ENCODE results near the gene PKN3.
A peak's percentile ranks its signal among the peaks of the same experiment; 100 is the strongest.
"Not testable (repeated sequence)": the region's sequence is repeated elsewhere in the genome, so short reads cannot be mapped to it uniquely, and the experiment has no call there.

Gene PKN3

GRCh38 chr9:128702445-128702948 lies at the start of gene PKN3:
Gene PKN3, plus strand, starts transcription at chr9:128702503. Its CDS starts 413 bp downstream, at chr9:128702916.
- Histone ChIP-seq H3K27me3 (ENCODE audit: control insufficient read depth in 1 of 2, insufficient read depth in 2 of 2, low read length in 2 of 2) (no peaks in the 10 kb centered on the region), H3K9me3 (ENCODE audit: low read length) (no peaks in the 10 kb centered on the region), H3K27ac (ENCODE audit: low read depth, low read length) (peak within 1 kb of the TSS; percentile 10), H3K9ac (ENCODE audit: low read length) (no peak within 1 kb of the TSS), H3K36me3 (ENCODE audit: insufficient read depth, low read length) (no peaks in the 10 kb centered on the region), H3K4me3 (ENCODE audit: low read depth in 1 of 2, low read length in 2 of 2) (peak within 1 kb of the TSS; percentile 55 to 64), H3K4me1 (ENCODE audit: insufficient read depth, low read length) (no peaks in the 10 kb centered on the region)

- H3K9ac ChIP-seq (ENCODE audit: low read length), result no peak overlapping the region
- H3K36me3 ChIP-seq (ENCODE audit: insufficient read depth, low read length), result no peaks in the 10 kb centered on the region
- no peaks in the 10 kb centered on the region for H3K27me3 ChIP-seq (ENCODE audit: control insufficient read depth in 1 of 2, insufficient read depth in 2 of 2, low read length in 2 of 2)
- peaks cover 3% of the 10 kb centered on the region for H3K4me1 ChIP-seq (ENCODE audit: insufficient read depth, low read length)
- H3K9me3 ChIP-seq (ENCODE audit: low read length), result no peaks in the 10 kb centered on the region
- no peak overlapping the region for H3K4me3 ChIP-seq (ENCODE audit: low read depth in 1 of 2, low read length in 2 of 2)
- H3K27ac ChIP-seq (ENCODE audit: low read depth, low read length), result no peak overlapping the region
Measured at GRCh38 chr9:128653908-128654307, 48.4 kb upstream of the PKN3 start.

- Histone ChIP-seq H3K4me3 (ENCODE audit: low read depth in 1 of 2, low read length in 2 of 2) (no peak overlapping the region), H3K27ac (ENCODE audit: low read depth, low read length) (no peak overlapping the region), H3K9ac (ENCODE audit: low read length) (no peak overlapping the region), H3K9me3 (ENCODE audit: low read length) (no peaks in the 10 kb centered on the region), H3K4me1 (ENCODE audit: insufficient read depth, low read length) (peaks cover 3% of the 10 kb centered on the region), H3K27me3 (ENCODE audit: control insufficient read depth in 1 of 2, insufficient read depth in 2 of 2, low read length in 2 of 2) (no peaks in the 10 kb centered on the region), H3K36me3 (ENCODE audit: insufficient read depth, low read length) (no peaks in the 10 kb centered on the region)
Measured at GRCh38 chr9:128654481-128654880, 47.8 kb upstream of the PKN3 start.

- H3K4me1 ChIP-seq (ENCODE audit: insufficient read depth, low read length), result peaks cover 3% of the 10 kb centered on the region
- no peaks in the 10 kb centered on the region for H3K36me3 ChIP-seq (ENCODE audit: insufficient read depth, low read length)
- H3K27ac ChIP-seq (ENCODE audit: low read depth, low read length), result peak within 1 kb of the TSS; percentile 87
- no peaks in the 10 kb centered on the region for H3K27me3 ChIP-seq (ENCODE audit: control insufficient read depth in 1 of 2, insufficient read depth in 2 of 2, low read length in 2 of 2)
- no peaks in the 10 kb centered on the region for H3K9me3 ChIP-seq (ENCODE audit: low read length)
- H3K4me3 ChIP-seq (ENCODE audit: low read depth in 1 of 2, low read length in 2 of 2), result peak within 1 kb of the TSS; percentile 79 to 92
- peak within 1 kb of the TSS; percentile 81 for H3K9ac ChIP-seq (ENCODE audit: low read length)
Measured at GRCh38 chr9:128656416-128657343, 45.6 kb upstream of the PKN3 start, which contains the start of gene DYNC2I2. Gene DYNC2I2, minus strand, starts transcription at chr9:128656847. Its CDS starts 121 bp downstream, at chr9:128656726.

- Histone ChIP-seq H3K27me3 (ENCODE audit: control insufficient read depth in 1 of 2, insufficient read depth in 2 of 2, low read length in 2 of 2) (no peaks in the 10 kb centered on the region), H3K4me3 (ENCODE audit: low read depth in 1 of 2, low read length in 2 of 2) (peak overlapping the region in 1 of 2 donors; percentile 92), H3K36me3 (ENCODE audit: insufficient read depth, low read length) (no peaks in the 10 kb centered on the region), H3K9me3 (ENCODE audit: low read length) (no peaks in the 10 kb centered on the region), H3K4me1 (ENCODE audit: insufficient read depth, low read length) (peaks cover 3% of the 10 kb centered on the region), H3K27ac (ENCODE audit: low read depth, low read length) (peak overlapping the region; percentile 87), H3K9ac (ENCODE audit: low read length) (peak overlapping the region; percentile 81)
Measured at GRCh38 chr9:128657344-128657704, 45.0 kb upstream of the PKN3 start.

GRCh38 chr9:128657796-128658195 lies 44.5 kb upstream of the PKN3 start:
- H3K36me3 ChIP-seq (ENCODE audit: insufficient read depth, low read length), result no peaks in the 10 kb centered on the region
- no peak overlapping the region for H3K27ac ChIP-seq (ENCODE audit: low read depth, low read length)
- no peaks in the 10 kb centered on the region for H3K9me3 ChIP-seq (ENCODE audit: low read length)
- no peaks in the 10 kb centered on the region for H3K27me3 ChIP-seq (ENCODE audit: control insufficient read depth in 1 of 2, insufficient read depth in 2 of 2, low read length in 2 of 2)
- H3K4me3 ChIP-seq (ENCODE audit: low read depth in 1 of 2, low read length in 2 of 2), result no peak overlapping the region
- H3K9ac ChIP-seq (ENCODE audit: low read length), result no peak overlapping the region
- peaks cover 3% of the 10 kb centered on the region for H3K4me1 ChIP-seq (ENCODE audit: insufficient read depth, low read length)

GRCh38 chr9:128666481-128666941 lies 35.8 kb upstream of the PKN3 start:
- not testable (repeated sequence) for H3K9me3 ChIP-seq (ENCODE audit: low read length)

GRCh38 chr9:128669786-128670185 lies 32.5 kb upstream of the PKN3 start:
- no peaks in the 10 kb centered on the region for H3K9me3 ChIP-seq (ENCODE audit: low read length)
- H3K9ac ChIP-seq (ENCODE audit: low read length), result no peak overlapping the region
- no peaks in the 10 kb centered on the region for H3K4me1 ChIP-seq (ENCODE audit: insufficient read depth, low read length)
- H3K36me3 ChIP-seq (ENCODE audit: insufficient read depth, low read length), result no peaks in the 10 kb centered on the region
- no peaks in the 10 kb centered on the region for H3K27me3 ChIP-seq (ENCODE audit: control insufficient read depth in 1 of 2, insufficient read depth in 2 of 2, low read length in 2 of 2)
- H3K27ac ChIP-seq (ENCODE audit: low read depth, low read length), result no peak overlapping the region
- H3K4me3 ChIP-seq (ENCODE audit: low read depth in 1 of 2, low read length in 2 of 2), result no peak overlapping the region

More at GRCh38 chr9:128666481-128666941, 35.8 kb upstream of the PKN3 start:
- H3K27me3 ChIP-seq (ENCODE audit: control insufficient read depth in 1 of 2, insufficient read depth in 2 of 2, low read length in 2 of 2); H3K9ac ChIP-seq (ENCODE audit: low read length); H3K36me3 ChIP-seq (ENCODE audit: insufficient read depth, low read length); H3K4me1 ChIP-seq (ENCODE audit: insufficient read depth, low read length); H3K27ac ChIP-seq (ENCODE audit: low read depth, low read length); H3K4me3 ChIP-seq (ENCODE audit: low read depth in 1 of 2, low read length in 2 of 2): not testable (repeated sequence)

GRCh38 chr9:128675382-128675781 lies 26.9 kb upstream of the PKN3 start:
- H3K36me3 ChIP-seq (ENCODE audit: insufficient read depth, low read length), result no peaks in the 10 kb centered on the region
- no peak overlapping the region for H3K27ac ChIP-seq (ENCODE audit: low read depth, low read length)
- no peaks in the 10 kb centered on the region for H3K27me3 ChIP-seq (ENCODE audit: control insufficient read depth in 1 of 2, insufficient read depth in 2 of 2, low read length in 2 of 2)
- no peak overlapping the region for H3K9ac ChIP-seq (ENCODE audit: low read length)
- H3K9me3 ChIP-seq (ENCODE audit: low read length), result no peaks in the 10 kb centered on the region
- H3K4me1 ChIP-seq (ENCODE audit: insufficient read depth, low read length), result no peaks in the 10 kb centered on the region
- no peak overlapping the region for H3K4me3 ChIP-seq (ENCODE audit: low read depth in 1 of 2, low read length in 2 of 2)

- H3K27ac ChIP-seq (ENCODE audit: low read depth, low read length), result no peak overlapping the region
- H3K4me1 ChIP-seq (ENCODE audit: insufficient read depth, low read length), result no peaks in the 10 kb centered on the region
- H3K9me3 ChIP-seq (ENCODE audit: low read length), result no peaks in the 10 kb centered on the region
- no peaks in the 10 kb centered on the region for H3K36me3 ChIP-seq (ENCODE audit: insufficient read depth, low read length)
- no peak overlapping the region for H3K4me3 ChIP-seq (ENCODE audit: low read depth in 1 of 2, low read length in 2 of 2)
- no peaks in the 10 kb centered on the region for H3K27me3 ChIP-seq (ENCODE audit: control insufficient read depth in 1 of 2, insufficient read depth in 2 of 2, low read length in 2 of 2)
- no peak overlapping the region for H3K9ac ChIP-seq (ENCODE audit: low read length)
Measured at GRCh38 chr9:128677794-128678193, 24.5 kb upstream of the PKN3 start.

- Histone ChIP-seq H3K27ac (ENCODE audit: low read depth, low read length) (peak overlapping the region; percentile 18), H3K27me3 (ENCODE audit: control insufficient read depth in 1 of 2, insufficient read depth in 2 of 2, low read length in 2 of 2) (no peaks in the 10 kb centered on the region), H3K4me3 (ENCODE audit: low read depth in 1 of 2, low read length in 2 of 2) (peak overlapping the region; percentile 39 to 81), H3K9me3 (ENCODE audit: low read length) (no peaks in the 10 kb centered on the region), H3K4me1 (ENCODE audit: insufficient read depth, low read length) (peaks cover 13% of the 10 kb centered on the region), H3K36me3 (ENCODE audit: insufficient read depth, low read length) (no peaks in the 10 kb centered on the region), H3K9ac (ENCODE audit: low read length) (peak overlapping the region; percentile 45)
Measured at GRCh38 chr9:128683340-128684064, 18.8 kb upstream of the PKN3 start.

All from muscle layer of colon (tissue), 2 donors.